ENCODE results near the gene ANKRD39.
A peak's percentile ranks its signal among the peaks of the same experiment; 100 is the strongest.

Gene ANKRD39

DNA sequence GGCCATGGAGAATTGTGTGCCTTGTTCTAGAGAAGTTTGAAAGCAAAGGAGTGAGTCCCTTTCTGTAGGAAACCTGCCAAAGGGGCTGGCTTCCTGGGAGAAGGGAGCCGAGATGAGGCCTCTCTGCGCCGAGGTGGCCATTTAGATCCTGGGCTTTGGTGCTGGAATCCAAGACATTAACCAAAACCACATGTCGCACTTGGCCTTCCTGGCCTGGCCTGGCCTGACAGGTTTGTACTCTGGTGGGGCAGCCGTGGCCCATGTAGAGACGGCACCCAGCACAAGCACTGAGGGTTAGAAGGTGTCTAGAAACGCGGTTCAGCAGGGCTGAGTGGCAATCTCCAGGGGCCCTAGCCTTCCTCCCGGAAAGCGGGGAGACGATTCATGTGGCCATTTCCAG lies 34.6 kb downstream of the ANKRD39 start:
- Histone ChIP-seq H3K9me3 (ENCODE audit: control insufficient read depth, insufficient read depth, low read length) (no peaks in the 10 kb centered on the region), H3K9ac (ENCODE audit: low read depth, low read length) (no peak overlapping the region), H3K27ac (ENCODE audit: low read depth, low read length) (no peak overlapping the region), H3K4me1 (ENCODE audit: control insufficient read depth, insufficient read depth, low read length) (peaks cover 6% of the 10 kb centered on the region; the same call in 1 of the 2 replicates), H3K4me3 (ENCODE audit: low read depth, low read length) (no peak overlapping the region), H3K27me3 (ENCODE audit: control insufficient read depth, insufficient read depth, low read length) (no peaks in the 10 kb centered on the region), H3K36me3 (ENCODE audit: control insufficient read depth, insufficient read depth, low read length) (peaks cover 71% of the 10 kb centered on the region)

DNA sequence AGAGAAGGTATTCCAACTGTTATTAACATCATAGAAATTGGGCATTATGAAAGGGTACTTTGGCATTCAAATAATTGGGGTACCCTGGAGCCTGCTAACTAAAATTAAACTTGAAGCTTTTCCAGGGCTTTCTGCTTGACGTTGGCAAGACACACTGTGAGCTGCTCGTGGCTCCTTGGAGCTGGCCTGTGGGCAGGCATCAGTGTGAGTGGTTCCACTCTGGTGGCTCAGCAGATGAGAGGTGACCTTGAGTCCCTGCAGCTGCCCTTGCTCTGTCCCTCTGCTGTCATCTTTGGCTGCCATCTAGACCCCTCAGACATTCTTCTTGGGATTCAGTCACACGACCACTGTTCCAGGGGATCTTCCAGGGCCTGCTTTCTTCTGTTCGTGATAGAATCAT lies 35.0 kb downstream of the ANKRD39 start:
- no peak overlapping the region for H3K4me3 ChIP-seq (ENCODE audit: low read depth, low read length)
- no peaks in the 10 kb centered on the region for H3K27me3 ChIP-seq (ENCODE audit: control insufficient read depth, insufficient read depth, low read length)
- H3K9me3 ChIP-seq (ENCODE audit: control insufficient read depth, insufficient read depth, low read length) = no peaks in the 10 kb centered on the region
- no peak overlapping the region for H3K27ac ChIP-seq (ENCODE audit: low read depth, low read length)
- H3K9ac ChIP-seq (ENCODE audit: low read depth, low read length) = no peak overlapping the region
- H3K4me1 ChIP-seq (ENCODE audit: control insufficient read depth, insufficient read depth, low read length) = peaks cover 9% of the 10 kb centered on the region
- H3K36me3 ChIP-seq (ENCODE audit: control insufficient read depth, insufficient read depth, low read length) = peaks cover 70% of the 10 kb centered on the region

GRCh38 chr2:96821113-96821675 lies 36.6 kb downstream of the ANKRD39 start:
- Histone ChIP-seq H3K9me3 (ENCODE audit: control insufficient read depth, insufficient read depth, low read length) (no peaks in the 10 kb centered on the region), H3K27ac (ENCODE audit: low read depth, low read length) (no peak overlapping the region), H3K9ac (ENCODE audit: low read depth, low read length) (no peak overlapping the region), H3K36me3 (ENCODE audit: control insufficient read depth, insufficient read depth, low read length) (peaks cover 58% of the 10 kb centered on the region), H3K27me3 (ENCODE audit: control insufficient read depth, insufficient read depth, low read length) (no peaks in the 10 kb centered on the region), H3K4me1 (ENCODE audit: control insufficient read depth, insufficient read depth, low read length) (peaks cover 13% of the 10 kb centered on the region), H3K4me3 (ENCODE audit: low read depth, low read length) (no peak overlapping the region)

GRCh38 chr2:96819876-96820511 lies 37.8 kb downstream of the ANKRD39 start:
- no peak overlapping the region for H3K9ac ChIP-seq (ENCODE audit: low read depth, low read length)
- peaks cover 13% of the 10 kb centered on the region for H3K4me1 ChIP-seq (ENCODE audit: control insufficient read depth, insufficient read depth, low read length)
- H3K36me3 ChIP-seq (ENCODE audit: control insufficient read depth, insufficient read depth, low read length) = peaks cover 46% of the 10 kb centered on the region
- H3K4me3 ChIP-seq (ENCODE audit: low read depth, low read length) = no peak overlapping the region
- H3K27ac ChIP-seq (ENCODE audit: low read depth, low read length) = no peak overlapping the region
- H3K9me3 ChIP-seq (ENCODE audit: control insufficient read depth, insufficient read depth, low read length) = no peaks in the 10 kb centered on the region
- H3K27me3 ChIP-seq (ENCODE audit: control insufficient read depth, insufficient read depth, low read length) = no peaks in the 10 kb centered on the region

GRCh38 chr2:96819128-96819875 lies 38.5 kb downstream of the ANKRD39 start:
- Histone ChIP-seq H3K4me3 (ENCODE audit: low read depth, low read length) (no peak overlapping the region), H3K4me1 (ENCODE audit: control insufficient read depth, insufficient read depth, low read length) (peaks cover 13% of the 10 kb centered on the region)

DNA sequence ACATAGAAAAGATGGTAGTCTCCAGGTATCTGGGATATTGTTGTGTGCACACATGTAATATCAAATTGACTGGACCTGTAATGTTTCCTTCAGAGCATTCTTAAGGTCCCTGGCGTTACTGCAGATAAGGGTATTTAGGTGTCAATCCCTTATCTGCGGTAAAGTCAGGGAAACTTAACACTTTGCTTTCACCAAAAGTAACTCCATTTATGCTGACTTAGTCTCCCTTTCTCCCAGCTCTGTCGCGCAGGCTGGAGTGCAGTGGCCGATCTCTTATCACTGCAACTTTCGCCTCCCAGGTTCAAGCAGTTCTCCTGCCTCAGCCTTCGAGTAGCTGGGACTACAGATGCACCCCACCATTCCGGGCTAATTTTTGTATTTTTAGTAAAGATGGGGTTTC lies 39.9 kb downstream of the ANKRD39 start:
- H3K4me3 ChIP-seq (ENCODE audit: low read depth, low read length) = peak overlapping the region; percentile 88
- no peaks in the 10 kb centered on the region for H3K9me3 ChIP-seq (ENCODE audit: control insufficient read depth, insufficient read depth, low read length)
- no peak overlapping the region for H3K9ac ChIP-seq (ENCODE audit: low read depth, low read length)
- no peaks in the 10 kb centered on the region for H3K27me3 ChIP-seq (ENCODE audit: control insufficient read depth, insufficient read depth, low read length)
- peaks cover 28% of the 10 kb centered on the region for H3K36me3 ChIP-seq (ENCODE audit: control insufficient read depth, insufficient read depth, low read length)
- H3K27ac ChIP-seq (ENCODE audit: low read depth, low read length) = no peak overlapping the region
- H3K4me1 ChIP-seq (ENCODE audit: control insufficient read depth, insufficient read depth, low read length) = peaks cover 13% of the 10 kb centered on the region

More at GRCh38 chr2:96819128-96819875, 38.5 kb downstream of the ANKRD39 start:
- no peak overlapping the region for H3K9ac ChIP-seq (ENCODE audit: low read depth, low read length)
- H3K9me3 ChIP-seq (ENCODE audit: control insufficient read depth, insufficient read depth, low read length) = no peaks in the 10 kb centered on the region
- peaks cover 39% of the 10 kb centered on the region for H3K36me3 ChIP-seq (ENCODE audit: control insufficient read depth, insufficient read depth, low read length)
- H3K27ac ChIP-seq (ENCODE audit: low read depth, low read length) = no peak overlapping the region
- no peaks in the 10 kb centered on the region for H3K27me3 ChIP-seq (ENCODE audit: control insufficient read depth, insufficient read depth, low read length)

DNA sequence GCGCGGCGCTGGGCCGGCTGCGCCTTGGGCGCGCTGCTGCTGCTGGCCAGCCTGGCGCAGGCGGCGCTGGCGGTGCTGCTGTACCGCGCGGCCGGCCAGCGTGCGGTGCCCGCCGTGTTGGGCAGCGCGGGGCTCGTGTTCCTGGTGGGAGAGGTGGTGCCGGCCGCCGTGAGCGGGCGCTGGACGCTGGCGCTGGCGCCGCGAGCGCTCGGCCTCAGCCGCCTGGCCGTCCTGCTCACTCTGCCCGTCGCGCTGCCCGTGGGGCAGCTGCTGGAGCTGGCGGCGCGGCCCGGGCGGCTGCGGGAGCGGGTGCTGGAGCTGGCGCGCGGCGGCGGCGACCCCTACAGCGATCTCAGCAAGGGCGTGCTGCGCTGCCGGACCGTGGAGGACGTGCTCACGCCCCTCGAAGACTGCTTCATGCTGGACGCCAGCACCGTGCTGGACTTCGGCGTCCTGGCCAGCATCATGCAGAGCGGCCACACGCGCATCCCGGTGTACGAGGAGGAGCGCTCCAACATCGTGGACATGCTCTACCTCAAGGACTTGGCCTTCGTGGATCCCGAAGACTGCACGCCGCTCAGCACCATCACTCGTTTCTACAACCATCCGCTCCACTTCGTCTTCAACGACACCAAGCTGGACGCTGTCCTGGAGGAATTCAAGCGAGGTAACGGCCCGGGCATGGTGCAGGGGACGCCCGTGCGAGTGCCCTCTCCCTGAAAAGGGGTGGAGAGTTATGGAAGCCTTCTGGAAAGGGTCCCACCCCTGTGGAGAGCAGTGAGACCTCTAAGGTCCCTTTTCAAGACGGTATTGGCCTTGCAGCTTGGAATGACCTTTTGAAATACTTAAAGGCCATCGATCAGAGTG lies 40.7 kb downstream of the ANKRD39 start:
- no peak overlapping the region for H3K27ac ChIP-seq (ENCODE audit: low read depth, low read length)
- peak overlapping the region; percentile 18; the same call in 1 of the 2 replicates for H3K9ac ChIP-seq (ENCODE audit: low read depth, low read length)
- H3K9me3 ChIP-seq (ENCODE audit: control insufficient read depth, insufficient read depth, low read length) = no peaks in the 10 kb centered on the region
- peak overlapping the region; percentile 88 for H3K4me3 ChIP-seq (ENCODE audit: low read depth, low read length)
- peaks cover 20% of the 10 kb centered on the region for H3K36me3 ChIP-seq (ENCODE audit: control insufficient read depth, insufficient read depth, low read length)
- peaks cover 13% of the 10 kb centered on the region for H3K4me1 ChIP-seq (ENCODE audit: control insufficient read depth, insufficient read depth, low read length)
- H3K27me3 ChIP-seq (ENCODE audit: control insufficient read depth, insufficient read depth, low read length) = no peaks in the 10 kb centered on the region

DNA sequence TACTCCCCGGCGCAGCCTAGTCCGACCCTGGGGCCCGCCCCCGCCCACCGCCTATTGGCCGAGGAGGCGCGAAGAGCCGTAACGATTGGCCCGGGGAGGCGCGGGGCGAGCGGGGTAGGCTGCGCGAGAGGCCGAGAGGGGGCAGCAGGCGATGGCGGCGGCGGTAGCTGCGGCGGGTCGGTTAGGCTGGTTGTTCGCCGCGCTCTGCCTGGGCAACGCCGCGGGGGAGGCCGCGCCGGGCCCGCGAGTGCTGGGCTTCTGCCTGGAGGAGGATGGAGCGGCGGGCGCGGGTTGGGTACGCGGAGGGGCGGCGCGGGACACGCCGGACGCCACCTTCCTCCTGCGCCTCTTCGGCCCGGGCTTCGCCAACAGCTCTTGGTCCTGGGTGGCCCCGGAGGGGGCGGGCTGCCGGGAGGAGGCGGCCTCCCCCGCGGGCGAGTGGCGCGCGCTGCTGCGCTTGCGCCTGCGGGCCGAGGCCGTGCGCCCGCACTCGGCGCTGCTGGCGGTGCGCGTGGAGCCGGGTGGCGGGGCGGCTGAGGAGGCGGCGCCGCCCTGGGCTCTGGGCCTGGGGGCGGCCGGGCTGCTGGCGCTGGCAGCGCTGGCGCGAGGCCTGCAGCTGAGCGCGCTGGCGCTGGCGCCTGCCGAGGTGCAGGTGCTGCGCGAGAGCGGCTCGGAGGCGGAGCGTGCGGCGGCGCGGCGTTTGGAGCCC lies 41.5 kb downstream of the ANKRD39 start, which contains the start of gene CNNM3:
Gene CNNM3 (plus strand): TSS at position 142 of the 709 bp plus-strand sequence. CDS start 10 bp downstream, at position 152.
- peaks cover 20% of the 10 kb centered on the region for H3K36me3 ChIP-seq (ENCODE audit: control insufficient read depth, insufficient read depth, low read length)
- H3K9ac ChIP-seq (ENCODE audit: low read depth, low read length) = peak within 1 kb of the TSS; percentile 61; the same call in 1 of the 2 replicates
- H3K27me3 ChIP-seq (ENCODE audit: control insufficient read depth, insufficient read depth, low read length) = no peaks in the 10 kb centered on the region
- peak within 1 kb of the TSS; percentile 88 for H3K4me3 ChIP-seq (ENCODE audit: low read depth, low read length)
- H3K27ac ChIP-seq (ENCODE audit: low read depth, low read length) = peak within 1 kb of the TSS; percentile 92
- no peaks in the 10 kb centered on the region for H3K9me3 ChIP-seq (ENCODE audit: control insufficient read depth, insufficient read depth, low read length)
- peaks cover 13% of the 10 kb centered on the region for H3K4me1 ChIP-seq (ENCODE audit: control insufficient read depth, insufficient read depth, low read length)

- Histone ChIP-seq H3K9me3 (ENCODE audit: control insufficient read depth, insufficient read depth, low read length) (no peaks in the 10 kb centered on the region), H3K36me3 (ENCODE audit: control insufficient read depth, insufficient read depth, low read length) (peaks cover 18% of the 10 kb centered on the region), H3K27ac (ENCODE audit: low read depth, low read length) (peak overlapping the region; percentile 75), H3K4me3 (ENCODE audit: low read depth, low read length) (peak overlapping the region; percentile 88), H3K4me1 (ENCODE audit: control insufficient read depth, insufficient read depth, low read length) (peaks cover 12% of the 10 kb centered on the region), H3K27me3 (ENCODE audit: control insufficient read depth, insufficient read depth, low read length) (no peaks in the 10 kb centered on the region), H3K9ac (ENCODE audit: low read depth, low read length) (peak overlapping the region; percentile 38; the same call in 1 of the 2 replicates)
Measured at GRCh38 chr2:96815326-96816126, 42.3 kb downstream of the ANKRD39 start.
